Measurements from ENCODE around the gene FMNL3.

FMNL3 gene

DNA sequence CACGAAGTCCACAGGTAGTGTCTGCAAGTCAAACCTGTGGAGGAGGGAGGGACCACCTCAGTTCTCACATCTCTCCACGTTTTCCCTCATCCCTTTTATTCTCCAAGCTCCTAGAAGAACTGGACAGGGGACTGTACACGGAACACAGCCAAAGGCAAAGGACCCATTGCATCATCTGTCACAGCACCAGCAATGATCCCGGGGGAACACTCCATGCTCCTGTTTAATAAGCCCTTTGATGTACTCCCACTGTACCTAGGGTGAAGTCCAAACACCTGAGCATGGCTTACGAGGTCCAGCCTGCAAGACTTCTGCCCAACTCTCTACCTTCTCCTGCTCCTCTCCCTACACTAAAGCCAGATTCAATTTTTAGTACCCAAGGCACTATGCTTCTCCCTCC is 57.3 kb downstream of the FMNL3 start:
- no peak for DNase-seq
- no peak for ATAC-seq

GRCh38 chr12:49649445-49649844 is 57.8 kb downstream of the FMNL3 start:
- no peak for DNase-seq
- no peak for ATAC-seq

DNA sequence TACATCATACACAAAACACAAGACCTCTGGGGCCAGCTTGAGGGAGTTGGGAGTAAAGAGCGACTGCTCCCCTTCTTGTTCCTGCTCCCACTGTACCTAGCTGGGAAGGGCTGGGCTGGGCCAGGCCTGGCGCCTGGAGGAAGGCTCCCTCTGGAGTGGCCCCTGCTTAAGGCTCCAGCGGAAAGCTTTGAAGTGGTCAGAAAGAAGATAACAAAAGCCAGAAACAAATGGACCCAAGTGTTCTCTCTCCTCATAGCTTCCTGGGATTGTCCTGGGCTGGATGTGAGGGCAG is 58.5 kb downstream of the FMNL3 start:
- DNase-seq (no peak), ATAC-seq (no peak)

- no peak for ATAC-seq
- no peak for DNase-seq
These were observed 59.1 kb downstream of the FMNL3 start for GRCh38 chr12:49647827-49648711.

DNA sequence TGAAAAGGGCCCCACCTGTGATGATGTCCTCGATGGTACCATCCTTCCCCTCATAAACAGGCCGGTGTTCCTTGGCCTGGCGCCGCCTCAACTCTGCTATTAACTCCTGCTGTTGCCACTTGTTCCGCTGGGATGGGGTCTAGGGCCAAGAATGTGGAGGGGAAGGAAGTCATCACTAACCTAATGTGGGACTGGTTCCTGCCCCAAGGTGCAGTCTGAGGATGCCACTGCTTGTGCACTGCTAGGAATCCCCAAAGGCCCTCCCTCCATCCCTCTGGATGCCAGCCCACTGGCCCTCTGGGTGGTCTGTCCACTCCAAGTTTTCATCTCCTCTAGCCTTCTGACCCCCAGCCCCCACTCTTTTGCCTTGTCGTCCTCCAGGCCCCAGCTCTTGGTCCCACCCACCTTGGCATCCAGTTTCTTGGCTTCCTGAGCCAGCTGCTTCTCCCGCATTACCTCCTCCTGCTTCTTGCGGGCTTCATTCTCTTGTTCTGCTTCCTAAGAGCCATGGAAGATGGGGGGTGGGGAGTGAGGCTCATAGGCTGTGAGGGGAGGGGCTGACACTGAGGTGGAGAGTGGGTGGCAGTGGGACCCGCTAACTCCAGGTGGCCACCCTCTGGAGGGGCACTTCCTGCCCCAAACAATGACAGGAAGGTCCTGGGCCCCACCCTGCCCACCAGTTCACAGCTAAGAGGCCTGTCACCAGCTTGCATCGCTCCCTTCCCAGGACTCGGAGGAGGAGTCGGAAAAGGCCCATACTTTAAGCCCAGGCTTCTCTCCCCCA is 60.1 kb downstream of the FMNL3 start:
- no peak for DNase-seq
- ATAC-seq = no peak

GRCh38 chr12:49646331-49646830 is 60.8 kb downstream of the FMNL3 start:
- ATAC-seq (no peak), DNase-seq (no peak)

GRCh38 chr12:49645146-49646039 is 61.8 kb downstream of the FMNL3 start:
- no peak for ATAC-seq
- no peak for DNase-seq

DNA sequence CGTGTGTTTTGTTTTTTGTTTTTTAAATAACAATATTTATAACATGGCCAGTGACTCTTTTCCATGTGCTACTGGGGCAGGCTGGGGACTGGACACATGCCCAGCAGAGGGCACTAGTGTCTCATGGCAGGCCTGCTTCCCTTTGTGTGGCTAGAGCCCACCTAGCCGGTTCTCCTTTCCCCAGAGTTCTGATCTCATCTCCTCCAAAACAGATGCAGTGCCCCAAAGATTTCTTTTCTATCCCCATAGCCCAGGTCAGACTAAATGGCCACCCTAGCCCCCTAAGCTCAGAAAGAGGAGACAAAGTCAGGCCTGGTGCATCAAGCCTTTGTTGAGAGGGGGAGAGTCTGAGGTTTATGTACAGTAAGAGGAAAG is 62.6 kb downstream of the FMNL3 start:
- ATAC-seq = peak; percentile 88
- DNase-seq = peak; percentile 85

DNA sequence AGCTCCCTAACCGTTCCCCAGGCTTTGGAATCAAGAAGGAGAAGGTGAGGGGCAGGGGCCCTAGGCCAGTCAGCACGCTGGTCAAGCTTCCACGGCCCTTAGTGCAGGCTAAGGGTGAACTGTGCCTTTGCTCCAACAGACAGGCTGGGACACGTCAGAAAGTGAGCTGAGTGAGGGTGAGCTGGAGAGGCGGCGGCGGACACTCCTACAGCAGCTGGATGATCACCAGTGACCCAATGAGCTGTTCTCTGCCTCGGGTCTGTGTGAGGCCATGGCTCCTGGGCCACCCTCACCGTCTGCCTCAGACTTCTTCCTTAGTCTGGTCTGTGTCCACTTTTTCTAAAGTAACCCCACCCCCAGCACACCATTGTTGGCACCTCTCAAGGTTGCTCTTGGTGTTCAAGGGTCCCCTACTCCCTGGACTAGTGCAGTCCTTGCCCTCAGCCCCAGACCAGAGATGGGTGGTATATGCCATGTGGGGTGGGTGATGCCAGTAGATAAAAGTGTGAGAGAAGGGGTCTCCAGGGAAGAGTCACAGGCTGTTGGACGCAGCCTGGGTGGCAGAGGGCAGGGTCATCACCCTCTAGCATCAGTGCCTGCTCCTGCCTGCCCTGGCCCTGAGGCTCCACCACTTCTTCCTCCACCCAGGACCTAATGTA is 63.1 kb downstream of the FMNL3 start:
- DNase-seq = no peak
- ATAC-seq = no peak

- ATAC-seq = no peak
- no peak for DNase-seq
These were observed 64.1 kb downstream of the FMNL3 start for GRCh38 chr12:49643135-49643534.

- DNase-seq (no peak), ATAC-seq (no peak)
These were observed 64.8 kb downstream of the FMNL3 start for GRCh38 chr12:49642370-49642802.

DNA sequence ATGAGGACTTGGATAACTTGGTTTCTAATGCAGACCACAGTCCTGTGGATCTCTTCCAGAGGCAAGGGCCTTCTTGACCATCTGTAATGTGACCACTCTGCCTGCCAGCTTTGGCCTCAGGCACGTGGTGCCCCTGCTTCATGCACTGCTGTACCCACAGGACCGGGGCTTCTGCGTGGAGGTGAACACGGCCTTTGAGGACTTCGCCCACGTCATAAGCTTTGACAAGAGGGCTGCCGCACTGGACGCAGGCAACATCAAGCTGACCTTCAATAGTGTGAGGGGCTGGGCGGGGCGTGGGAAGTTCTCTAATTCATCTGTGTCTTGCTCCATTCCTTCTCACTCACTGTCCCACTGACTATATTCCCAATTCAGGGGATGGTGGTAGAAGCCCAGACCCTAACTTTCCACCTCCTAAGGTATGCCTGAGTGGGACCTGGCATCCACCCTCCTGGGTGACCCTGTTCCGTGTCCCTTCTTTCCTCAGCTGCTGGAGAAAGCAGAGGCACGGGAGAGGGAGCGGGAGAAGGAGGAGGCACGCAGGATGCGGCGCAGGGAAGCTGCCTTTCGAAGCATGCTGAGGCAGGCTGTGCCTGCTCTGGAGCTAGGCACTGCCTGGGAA is 65.3 kb downstream of the FMNL3 start:
- ATAC-seq (no peak), DNase-seq (no peak)

DNA sequence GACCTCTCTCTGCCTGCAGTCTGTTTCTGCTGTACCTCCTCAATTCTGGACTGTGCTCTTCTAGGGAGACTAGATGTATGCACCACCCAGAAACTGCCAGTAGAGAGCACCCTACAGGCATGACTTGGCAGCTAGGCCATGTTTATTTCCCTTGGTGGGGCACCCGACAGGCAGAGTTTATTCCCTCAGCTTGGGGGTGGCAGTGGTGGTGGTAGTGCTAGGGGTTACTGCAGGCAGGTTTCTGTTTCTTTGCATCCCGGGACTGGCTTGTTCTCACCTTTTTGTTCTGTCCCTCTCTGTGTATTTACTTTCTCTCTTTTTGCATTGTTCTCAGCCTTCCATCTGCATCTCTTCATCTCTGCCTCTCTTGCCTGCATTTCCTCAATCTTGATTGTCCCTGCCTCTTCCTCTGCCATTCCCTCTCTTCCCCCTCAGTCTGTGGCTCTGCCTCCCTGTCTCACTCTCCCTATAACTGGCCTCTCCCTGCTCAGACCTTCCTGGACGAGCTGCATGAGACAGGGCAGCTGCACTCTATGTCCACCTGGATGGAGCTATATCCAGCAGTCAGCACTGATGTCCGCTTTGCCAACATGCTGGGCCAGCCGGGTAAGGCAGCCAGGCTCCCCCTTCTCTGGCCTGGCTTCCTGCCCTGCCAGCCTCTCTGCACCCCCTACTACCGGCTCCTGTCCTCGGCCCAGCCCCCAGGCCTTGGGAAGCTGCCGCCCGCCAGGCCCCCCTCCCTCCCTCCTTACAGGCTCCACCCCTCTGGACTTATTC is 70.0 kb downstream of the FMNL3 start:
- DNase-seq (peak; percentile 54), ATAC-seq (peak; percentile 85)

DNA sequence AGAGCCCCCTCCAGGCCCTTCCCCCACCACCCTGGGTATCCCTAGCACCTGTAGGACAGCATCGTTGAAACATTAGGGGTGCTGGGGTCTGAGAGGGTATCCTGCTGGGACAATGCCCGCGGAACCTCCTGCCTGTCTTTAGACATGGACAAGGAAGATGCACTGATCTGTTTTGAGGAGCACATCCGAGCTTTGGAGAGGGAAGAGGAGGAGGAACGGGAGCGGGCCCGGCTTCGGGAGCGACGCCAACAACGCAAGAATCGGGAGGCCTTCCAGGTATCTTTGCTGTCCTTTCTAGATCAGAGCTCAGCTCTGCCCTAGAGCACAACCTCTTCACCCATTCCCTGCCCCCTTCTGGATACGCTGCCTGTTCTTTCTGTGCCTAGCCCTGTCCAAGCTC is 70.6 kb downstream of the FMNL3 start:
- no peak for ATAC-seq

DNA sequence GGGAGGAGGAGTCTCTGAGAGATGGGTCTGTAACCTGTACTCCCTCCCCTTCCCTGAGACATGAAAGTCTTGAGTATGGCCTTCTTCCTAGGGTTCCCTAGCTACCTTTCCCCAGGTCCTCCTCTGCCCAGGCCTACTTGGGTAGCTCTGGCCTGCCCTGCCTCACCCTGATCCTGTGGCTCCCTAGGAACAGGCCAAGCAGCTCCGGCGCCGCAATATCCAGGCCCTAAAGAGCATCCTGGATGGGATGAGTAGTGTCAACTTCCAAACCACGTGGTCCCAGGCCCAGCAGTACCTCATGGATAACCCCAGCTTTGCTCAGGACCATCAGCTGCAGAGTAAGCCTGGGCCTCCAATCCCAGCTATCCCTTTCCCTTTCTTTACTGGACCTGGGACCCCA is 71.5 kb downstream of the FMNL3 start:
- DNase-seq = no peak

More for the DNA sequence above, 70.6 kb downstream of the FMNL3 start:
- DNase-seq = no peak

GRCh38 chr12:49635036-49635435 is 72.2 kb downstream of the FMNL3 start:
- DNase-seq (no peak), ATAC-seq (no peak)

More for the DNA sequence above, 71.5 kb downstream of the FMNL3 start:
- no peak for ATAC-seq

- DNase-seq (no peak), ATAC-seq (no peak)
These were observed 73.4 kb downstream of the FMNL3 start for GRCh38 chr12:49633703-49634345.

GRCh38 chr12:49632986-49633702 is 74.1 kb downstream of the FMNL3 start:
- DNase-seq (no peak), ATAC-seq (no peak)

GRCh38 chr12:49632401-49632800 is 74.8 kb downstream of the FMNL3 start:
- no peak for ATAC-seq
- DNase-seq = no peak

Measured in stimulated activated naive CD8-positive, alpha-beta T cell treated with anti-CD3 and anti-CD28 coated beads, Interleukin-15, Interleukin-2, amounts not matched to agents 100 U/mL and 50 U/mL, for 24 hours (primary cell).